GM18508 (cell line): ENCODE data around the gene COQ2.
"Not testable (repeated sequence)": the region's sequence is repeated elsewhere in the genome, so short reads cannot be mapped to it uniquely, and the experiment has no call there.

ENCODE experiments used
- ATAC-seq: cut with Tn5 transposase; IDR thresholded peaks from one replicate; pipeline ENCODE4 v1.9.1; 2021; ENCODE audit warnings: moderate number of reproducible peaks; ENCODE audit not compliant: insufficient read depth, unreplicated experiment

Gene COQ2

DNA sequence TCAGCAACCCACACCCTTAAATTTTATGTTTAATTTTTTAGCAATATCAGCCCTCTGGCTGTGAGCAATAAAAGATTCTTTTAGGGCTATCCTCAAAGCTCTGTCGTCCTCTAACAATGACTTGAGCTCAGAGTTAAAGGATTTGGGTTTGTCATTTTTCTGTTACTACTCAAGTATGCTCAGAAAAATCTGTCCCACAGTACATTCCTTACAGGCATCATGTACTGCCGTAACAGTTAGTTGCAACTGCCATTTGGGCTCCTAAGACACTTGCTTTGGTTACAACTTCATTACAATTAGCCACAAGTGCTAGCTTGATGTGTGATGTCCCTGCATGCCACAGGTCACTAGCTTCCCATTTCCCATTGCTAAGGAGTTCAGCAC lies 33.2 kb downstream of the COQ2 start:
- no peak for ATAC-seq

DNA sequence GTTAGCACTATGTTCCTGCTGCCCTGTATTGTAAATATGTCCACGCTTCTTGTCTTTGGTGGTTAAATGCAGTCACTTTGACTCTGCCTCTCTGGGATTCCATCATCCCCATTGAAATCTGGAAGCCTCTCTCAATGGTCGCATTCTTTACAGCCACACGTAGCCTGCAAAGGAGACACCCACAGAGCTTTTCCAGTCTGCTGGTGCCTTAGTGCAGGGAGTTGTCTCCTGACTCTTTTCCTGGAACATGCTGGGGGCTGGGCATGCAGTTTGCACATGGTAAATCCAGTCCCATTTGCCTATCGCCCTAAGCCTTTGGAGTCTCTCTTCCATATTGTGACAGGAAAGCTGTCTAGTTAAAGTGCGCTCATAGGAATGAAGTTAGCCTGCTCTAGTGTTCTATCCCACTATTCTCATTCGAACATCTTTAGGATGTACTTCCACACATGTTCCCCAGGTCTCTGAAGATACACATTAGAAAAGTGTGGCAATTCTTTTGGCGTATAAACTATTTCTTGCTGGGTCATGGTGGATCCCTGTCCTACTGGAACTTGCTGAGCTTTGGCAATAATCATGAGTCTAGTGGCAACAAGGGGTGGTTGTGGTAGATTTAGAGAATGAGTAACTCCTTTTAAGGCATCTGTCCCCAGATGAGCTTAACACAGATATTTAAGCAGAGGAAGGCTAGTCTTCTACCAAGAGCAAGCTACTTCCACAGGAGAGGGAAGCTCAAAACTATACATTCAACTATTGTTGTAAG lies 33.7 kb downstream of the COQ2 start:
- ATAC-seq: no peak

DNA sequence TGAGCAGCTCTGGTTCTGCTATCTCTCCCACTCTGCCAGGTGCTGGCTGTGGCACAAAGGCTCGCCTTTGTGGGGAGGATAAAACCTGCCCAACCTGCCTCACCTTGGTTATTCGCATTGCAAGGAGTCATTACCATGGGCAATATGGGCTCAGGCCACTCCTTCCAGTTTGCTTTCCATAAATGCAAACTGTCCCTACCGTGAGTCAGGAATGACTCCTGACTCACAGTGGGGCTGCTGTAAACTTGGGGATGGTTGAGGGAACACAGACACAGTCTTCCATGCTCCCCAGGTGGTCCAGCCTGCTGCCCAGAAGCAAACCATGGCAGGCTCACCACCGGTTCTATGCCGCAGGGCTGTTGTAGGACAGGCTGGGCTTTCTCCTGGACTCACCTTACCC lies 36.1 kb downstream of the COQ2 start:
- no peak for ATAC-seq

DNA sequence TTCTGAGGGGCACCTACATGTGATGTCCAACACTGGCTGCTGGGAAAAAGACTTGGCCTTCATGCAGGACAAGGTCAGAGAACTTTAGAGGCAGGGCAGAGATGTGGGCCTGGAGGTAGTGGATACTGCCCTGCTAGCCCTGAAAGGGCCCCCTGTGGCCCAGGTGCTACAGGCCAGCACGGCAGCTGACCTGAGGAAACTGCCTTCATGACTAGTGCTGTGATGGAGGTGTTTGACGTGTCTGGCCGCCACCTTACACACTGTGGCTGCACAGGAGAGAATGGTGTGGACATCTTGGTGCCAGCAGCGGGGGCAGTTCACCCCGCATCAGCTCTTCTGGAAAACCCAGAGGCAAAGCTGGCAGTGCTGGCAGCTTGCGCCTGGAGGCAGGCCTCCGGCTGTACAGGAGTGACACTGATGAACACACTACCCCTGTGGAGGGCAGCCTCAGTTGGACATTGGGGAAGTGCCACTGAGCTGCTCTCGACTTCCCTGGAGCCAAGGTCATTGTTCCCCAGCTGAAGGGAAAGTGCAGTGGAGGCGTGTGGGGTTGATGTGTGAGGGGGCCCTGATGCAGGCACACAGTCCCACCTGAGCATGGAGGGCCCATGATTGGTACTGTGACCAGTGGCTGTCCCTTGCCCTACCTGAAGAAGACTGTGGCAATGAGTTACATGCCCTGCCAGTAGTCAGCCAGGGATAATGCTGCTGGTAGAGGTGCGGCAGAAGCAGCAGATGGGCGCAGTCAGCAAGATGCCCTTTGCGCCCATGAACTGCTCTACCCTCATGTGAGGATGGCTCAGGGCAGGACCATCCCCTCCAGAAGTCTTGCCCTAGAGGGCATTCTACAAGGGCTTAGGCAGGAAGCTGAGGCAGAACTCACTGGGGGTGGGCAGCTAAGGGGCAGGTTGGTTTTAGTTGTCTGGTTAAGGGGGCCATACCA lies 36.9 kb downstream of the COQ2 start:
- no peak for ATAC-seq

DNA sequence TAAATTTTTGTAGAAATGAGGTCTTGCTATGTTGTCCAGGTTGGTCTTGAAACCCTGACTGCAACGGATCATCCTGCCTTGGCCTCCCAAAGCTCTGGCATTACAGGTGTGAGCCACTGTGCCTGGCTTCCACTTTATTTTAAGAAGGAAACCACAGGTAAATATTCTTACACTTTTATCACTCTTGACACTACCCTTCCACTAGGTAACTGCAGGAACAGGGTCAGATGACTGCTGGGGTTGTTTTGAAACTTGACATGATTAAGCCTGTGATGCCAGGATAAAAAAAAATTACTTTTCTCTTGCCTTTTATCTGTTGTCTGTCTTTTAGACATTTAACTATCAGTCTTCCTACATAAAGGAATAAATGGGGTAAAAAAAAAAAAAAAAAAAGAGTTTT lies 43.5 kb downstream of the COQ2 start:
- ATAC-seq: no peak

DNA sequence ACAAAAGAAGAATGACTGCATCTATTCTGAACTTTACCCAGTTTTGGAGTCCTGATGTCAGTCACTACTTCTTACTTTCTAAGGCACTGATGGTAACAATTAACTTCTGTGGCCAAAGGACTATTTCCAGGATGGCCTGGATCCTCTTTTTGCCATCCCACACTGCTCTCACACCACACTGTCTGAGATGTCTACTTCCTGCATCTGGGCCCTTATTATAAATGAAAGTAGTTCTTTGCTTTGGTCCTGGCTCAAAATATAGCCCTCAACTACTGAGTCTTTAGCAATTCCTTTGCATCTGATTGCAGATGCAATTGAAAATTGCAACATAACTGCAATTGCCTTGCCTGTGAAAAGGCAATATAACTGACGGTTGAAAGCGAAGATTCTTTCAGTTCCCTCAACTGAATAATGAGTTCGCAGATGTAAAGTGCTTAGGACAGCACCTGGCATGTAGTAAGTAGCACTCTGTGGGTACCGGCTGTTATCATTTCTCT lies 44.2 kb downstream of the COQ2 start:
- peak; percentile 85 for ATAC-seq

DNA sequence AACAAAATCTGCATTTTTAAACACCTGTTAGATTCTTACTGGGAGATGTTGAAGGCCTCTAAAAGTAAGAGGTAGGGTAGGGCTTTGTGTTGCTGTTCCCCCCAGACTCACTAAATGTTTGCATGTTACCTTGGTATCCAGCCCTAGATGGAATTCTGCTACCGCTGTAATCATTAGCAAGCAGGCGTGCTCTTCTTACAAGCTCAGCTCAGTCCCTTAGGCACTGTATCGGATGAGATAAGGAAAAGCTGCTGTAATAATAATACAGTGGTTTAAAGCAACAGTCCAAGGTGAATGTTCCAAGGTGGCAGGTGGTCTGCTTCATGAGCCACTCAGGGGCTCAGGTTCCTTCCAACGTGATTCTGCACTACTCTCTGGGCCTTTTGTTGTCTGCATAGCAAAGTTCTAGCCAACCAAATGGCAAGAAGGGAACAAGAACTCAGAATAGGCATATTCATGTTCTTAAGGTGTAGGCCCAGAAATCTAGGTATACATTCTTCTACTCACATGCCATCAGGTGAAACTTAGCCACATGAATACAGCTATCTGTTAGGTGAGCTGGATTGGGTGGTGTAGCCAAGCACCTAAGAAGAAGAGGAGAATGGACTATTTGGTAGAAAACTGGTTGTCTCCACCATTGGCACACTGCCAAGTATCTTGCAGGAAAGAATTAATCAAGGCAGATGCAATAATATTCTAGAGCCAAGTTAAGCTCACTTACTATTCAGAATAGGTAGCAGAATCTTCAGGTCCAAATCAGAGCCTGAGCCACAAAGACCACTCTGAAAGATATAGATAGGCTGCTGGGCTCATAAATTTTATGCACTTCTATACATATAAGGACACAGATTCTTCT lies 46.0 kb downstream of the COQ2 start:
- no peak for ATAC-seq

DNA sequence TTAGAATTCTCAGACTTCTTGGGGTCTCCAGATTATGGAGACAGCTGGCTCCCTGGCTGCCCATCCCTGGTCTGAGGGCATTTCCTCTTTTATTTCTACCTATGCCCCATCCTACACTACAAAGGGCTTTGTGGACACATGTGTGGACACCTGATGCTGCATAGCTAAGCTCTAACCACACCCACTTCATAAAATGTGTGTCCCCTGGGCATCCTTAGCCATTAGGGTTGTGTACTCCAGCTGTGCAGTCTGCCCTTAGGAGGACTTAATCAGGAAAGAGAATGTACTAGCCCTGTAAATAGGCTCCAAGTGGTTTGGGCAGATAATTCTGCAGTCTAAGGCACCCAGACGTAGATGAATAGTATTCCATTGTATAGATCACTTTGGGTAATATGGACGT lies 47.0 kb downstream of the COQ2 start:
- no peak for ATAC-seq

DNA sequence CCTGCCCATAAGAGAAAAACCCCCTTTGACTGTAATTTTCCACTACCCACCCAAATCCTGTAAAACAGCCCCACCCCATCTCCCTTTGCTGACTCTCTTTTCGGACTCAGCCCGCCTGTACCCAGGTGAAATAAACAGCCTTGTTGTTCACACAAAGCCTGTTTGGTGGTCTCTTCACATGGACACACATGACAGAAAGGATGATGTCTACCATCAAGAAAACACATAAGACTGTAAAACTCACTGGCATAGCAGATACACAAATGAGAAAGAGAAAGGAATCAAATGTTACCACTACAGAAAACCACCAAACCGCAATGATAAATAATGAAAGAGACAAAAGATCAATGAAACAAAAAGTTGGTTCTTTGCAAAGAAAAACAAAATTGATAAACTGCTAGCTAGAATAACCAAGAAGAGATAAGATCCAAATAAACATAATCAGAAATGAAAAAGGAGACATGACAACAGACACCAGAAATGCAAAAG lies 48.9 kb downstream of the COQ2 start:
- ATAC-seq: not testable (repeated sequence)

DNA sequence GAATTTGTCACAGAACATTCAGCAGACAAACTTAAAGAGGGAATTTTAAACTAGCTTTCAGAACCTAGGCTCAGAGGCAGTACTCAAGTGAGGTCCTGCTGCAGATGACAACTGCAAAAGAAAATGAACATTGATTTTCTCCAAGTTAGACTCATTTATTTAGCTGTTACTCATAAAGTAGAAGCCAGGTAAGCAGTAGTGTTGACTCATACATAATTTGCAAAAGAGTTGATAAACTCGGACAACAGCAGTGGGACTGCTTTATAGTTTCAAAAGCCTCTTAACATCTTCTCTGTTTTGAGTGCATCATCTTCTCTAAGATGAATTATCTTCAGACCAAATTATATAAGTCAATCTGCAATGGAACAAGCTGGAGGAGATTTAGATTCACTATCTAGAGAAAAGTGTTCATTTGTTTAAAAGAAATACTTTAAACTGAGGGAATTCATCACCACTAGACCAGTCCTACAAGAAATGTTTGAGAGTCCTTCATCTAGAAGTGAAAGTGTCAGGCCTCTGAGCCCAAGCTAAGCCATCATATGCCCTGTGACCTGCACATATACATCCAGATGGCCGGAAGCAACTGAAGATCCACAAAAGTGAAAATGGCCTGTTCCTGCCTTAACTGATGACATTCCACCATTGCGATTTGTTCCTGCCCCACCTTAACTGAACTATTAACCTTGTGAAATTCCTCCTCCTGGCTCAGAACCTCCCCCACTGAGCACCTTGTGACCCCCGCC lies 49.5 kb downstream of the COQ2 start:
- no peak for ATAC-seq

DNA sequence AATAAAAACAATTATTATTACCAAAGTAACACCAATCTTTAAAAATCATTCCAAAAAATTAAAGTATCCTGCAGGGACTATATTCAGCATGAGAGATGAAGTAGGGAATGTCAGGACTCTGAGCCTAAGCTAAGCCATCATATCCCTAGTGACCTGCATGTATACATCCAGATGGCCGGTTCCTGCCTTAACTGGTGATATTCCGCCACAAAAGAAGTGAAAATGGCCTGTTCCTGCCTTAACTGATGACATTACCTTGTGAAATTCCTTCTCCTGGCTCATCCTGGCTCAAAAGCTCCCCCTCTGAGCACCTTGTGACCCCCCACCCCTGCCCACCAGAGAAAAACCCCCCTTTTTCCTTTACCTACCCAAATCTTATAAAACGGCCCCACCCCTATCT lies 50.2 kb downstream of the COQ2 start:
- ATAC-seq: not testable (repeated sequence)

DNA sequence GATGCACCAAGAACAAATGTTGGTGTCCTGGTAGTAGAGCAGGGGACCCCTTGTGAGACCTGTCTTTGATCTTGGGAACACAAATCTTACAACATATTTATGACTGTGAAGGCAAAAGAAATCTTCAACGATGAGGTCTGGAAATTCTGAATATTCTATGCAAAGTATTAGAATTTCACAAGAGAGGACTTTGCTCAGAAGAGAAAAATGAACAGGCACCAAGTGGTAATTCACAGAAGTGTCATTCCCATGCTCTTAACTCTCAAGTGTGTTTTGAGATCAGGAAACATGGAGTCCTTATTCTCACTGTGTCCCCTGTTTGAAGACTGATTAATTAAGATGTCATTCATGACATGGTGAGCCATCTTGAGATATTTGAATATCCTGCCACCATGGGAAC lies 52.5 kb downstream of the COQ2 start:
- no peak for ATAC-seq

DNA sequence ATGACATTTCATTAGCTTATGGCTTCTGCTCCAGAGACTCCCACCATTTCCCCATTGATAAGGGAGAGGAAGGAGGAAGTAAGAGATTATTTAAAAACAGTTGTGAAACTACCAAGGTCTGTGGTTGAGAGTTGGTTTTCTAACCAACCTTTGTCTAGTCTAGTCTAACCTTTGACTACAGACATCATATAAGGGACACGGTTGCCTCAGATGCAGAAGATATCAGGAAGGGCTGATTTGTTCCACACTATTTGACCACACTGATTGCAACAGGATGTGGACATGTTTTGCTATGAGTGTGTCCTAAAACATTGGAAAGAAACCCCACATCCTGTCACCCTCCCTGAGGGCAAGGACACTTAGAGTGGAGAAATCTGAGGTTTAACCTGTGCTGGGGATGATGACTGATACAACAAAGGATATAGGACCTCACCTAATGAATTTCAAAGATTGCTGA lies 53.0 kb downstream of the COQ2 start:
- peak; percentile 56 for ATAC-seq

DNA sequence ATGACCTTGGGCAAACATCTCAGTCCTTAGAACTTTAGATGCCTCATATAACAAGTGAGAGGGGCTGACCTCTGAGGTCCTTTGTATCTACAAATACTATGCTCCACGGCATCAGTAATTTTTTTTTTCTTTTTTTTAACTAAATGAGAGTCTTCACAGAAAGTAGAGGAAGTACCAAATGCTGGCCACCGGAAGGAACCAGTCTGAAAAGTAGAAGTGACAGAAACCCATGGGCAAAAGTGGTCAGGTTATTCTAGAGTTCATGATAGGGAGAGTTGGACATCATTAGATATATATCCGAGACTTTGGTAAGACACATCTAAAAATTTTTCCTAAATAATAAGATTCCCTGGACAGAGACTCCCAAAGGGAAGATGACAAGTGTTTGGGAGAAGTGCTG lies 53.7 kb downstream of the COQ2 start:
- no peak for ATAC-seq

DNA sequence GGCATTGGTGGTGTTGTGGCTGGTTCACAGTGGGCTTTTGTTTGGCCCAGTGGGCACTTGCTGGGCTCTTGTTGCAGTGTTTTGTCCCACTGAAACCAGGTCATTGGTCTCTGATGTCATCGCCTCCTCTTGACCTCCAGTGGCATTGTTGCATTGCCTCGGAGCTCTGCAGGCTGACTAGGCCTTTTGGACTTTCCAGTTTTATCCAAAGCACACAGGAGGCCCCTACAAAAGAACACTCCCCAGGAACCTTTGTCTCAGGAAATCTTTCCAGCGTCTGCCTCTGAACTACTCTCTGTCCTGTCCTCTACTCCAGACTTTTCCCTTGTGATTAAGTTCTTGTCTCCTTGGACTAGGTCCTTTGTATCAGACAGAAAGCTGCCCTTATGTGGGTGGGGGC lies 54.8 kb downstream of the COQ2 start:
- no peak for ATAC-seq

DNA sequence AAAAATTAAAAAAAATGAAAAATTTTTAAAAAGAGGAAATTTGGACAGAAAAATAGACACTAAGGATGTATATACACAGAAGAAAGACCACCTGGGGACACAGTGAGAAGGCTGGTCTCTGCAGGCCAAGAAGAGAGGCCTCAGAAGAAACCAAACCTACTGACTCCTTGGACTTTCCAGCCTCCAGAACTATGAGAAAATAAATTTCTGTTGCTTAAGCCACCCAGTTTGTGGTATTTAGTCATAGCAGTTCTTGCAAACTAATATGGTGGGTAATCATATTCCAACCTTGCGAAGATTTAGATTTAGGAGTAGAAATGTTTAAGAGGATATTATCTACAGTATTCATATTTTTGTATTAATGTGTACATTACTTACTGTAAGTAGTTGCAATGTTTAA lies 56.4 kb downstream of the COQ2 start:
- ATAC-seq: no peak

DNA sequence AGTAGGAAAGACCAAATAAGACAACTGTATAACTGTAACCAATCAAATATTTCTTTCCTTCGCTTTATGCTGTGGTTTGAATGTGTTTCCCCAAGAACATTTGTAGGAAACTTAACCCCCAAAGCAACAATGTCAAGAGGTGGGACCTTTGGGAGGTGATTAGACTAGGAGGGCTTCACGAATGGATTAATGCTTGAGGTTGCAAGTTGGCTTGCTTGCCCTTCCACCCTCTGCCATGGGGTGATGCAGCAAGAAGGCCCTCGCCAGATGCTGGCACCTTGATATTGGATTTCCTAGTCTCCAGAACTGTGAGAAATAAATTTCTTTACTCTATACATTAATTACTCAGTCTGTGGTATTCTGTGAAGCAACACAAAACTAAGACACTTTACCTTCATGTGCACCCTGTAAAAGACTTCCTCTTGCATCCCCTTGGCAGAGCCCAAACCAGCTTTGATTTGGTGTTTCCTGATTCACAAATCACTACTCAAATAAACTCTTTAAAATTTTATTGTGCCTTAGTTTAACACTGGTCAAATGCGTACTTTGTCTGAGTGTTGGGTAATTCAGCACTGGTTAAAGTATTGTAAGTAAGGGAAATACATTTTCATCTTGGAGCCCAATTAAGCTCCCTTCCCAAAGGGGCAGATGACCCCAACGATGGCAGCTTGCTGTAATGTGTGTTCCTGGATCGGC lies 59.9 kb downstream of the COQ2 start:
- no peak for ATAC-seq

DNA sequence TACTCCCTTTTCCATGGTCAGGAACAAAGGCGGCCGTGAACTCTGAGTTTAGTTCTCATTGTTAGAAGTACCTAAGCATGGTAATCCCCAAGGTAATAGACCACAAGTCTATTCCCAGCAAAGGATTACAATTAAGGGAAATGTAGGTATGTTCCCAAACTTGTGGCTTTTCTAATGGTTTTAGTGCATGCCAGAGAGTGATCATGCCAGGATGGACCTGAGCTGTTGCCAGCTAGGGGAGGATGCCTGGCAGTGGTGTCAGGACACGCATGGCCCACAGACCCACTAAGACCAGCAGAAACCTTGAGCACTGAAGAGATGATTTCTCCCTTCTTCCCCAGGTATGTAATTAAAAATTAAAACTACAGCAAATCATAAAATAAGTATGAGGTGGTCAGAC lies 60.8 kb downstream of the COQ2 start:
- ATAC-seq: no peak

DNA sequence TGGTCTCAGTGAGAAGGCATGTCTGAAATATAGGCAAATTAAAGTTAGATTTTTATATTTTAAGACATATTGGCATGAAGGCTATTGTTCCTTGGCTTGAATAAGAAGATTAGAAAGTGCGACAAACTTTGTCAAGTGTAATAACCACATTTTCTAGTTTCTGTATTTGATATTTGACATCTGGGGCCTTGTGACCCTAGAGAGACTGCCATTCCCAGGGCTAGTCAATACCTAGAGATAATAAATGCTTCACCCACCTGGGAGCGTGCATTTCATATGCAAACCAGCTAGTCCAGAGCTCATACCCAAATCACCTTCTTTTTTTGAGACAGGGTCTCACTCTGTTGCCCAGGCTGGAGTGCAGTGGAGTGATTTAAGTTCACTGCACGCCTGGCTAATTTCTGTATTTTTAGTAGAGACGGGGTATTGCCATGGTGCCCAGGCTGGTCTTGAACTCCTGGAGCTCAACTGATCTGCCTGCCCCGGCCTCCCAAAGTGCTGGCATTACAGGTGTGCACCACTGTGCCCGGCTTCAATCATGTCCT lies 62.6 kb downstream of the COQ2 start:
- ATAC-seq: peak; percentile 27
